ENCODE measurements around the gene GBP6.
"Not testable (repeated sequence)": the region's sequence is repeated elsewhere in the genome, so short reads cannot be mapped to it uniquely, and the experiment has no call there.

Gene GBP6

GRCh38 chr1:89378001-89378400 is 14.1 kb downstream of the GBP6 start:
- DNase-seq, result no peak

DNA sequence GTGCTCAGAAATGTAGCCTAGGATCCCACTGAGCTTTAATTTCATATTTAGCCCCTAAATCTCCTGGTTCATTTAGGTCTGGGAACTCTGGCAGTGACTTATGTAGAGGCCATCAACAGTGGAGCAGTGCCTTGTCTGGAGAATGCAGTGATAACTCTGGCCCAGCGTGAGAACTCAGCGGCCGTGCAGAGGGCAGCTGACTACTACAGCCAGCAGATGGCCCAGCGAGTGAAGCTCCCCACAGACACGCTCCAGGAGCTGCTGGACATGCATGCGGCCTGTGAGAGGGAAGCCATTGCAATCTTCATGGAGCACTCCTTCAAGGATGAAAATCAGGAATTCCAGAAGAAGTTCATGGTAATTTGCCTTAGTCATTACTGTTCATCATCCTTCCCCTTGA is 17.8 kb downstream of the GBP6 start:
- no peak for DNase-seq

GRCh38 chr1:89382479-89382878 is 18.6 kb downstream of the GBP6 start:
- DNase-seq, result no peak

DNA sequence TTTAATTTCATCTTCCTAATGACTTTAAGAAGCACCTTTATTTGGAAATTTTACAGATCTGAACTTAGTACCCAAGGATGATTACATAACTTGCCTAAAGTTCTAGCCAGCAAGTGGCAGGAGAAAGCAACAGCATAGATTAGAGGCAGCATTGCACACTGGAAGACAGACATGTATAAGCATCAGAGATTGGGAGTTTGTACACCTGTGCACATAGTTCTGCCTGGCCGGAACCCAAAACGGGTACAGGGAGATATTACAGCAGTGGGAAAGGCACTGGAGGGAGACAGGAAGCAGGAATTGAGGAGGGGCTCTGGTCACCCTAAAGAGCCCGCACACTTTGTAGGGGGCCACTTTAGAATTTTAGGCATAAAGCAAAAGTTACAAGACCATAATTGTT is 19.3 kb downstream of the GBP6 start:
- DNase-seq, result no peak

DNA sequence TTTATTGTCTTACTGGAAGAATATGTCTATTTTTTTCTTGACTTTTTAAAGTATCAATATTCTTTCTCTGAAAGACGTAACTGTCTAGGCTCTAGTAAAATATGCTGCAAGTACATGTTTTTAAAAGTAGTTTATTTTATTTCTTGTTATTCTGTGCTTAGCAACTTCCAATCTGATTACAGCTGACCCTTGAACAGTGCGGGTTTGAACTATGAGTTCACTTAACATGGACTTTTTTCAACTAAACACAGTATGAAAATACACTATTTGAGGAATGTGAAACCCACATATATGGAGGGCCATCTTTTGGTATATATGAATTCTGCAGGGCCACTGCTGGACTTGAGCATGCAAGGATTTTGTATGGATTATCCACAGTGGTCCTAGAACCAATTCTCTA is 26.8 kb downstream of the GBP6 start:
- no peak for DNase-seq

DNA sequence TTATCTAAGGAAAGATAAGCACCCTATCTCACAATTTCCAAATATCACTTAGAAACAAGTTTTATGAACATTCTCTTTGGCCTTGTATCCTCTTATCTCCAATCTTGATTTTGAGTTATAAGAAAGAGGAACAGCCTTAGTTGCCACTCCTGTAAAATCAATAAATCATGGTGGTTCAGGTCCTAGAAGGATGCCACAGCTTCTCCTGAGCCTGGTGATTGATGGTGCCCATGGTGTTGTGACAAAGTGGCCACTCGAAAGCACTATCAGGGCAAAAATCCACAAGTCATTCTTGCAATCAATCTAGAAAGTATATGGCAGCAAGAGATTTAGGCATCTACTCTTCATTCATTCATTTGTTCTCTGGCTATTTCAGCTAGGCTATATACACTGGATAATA is 27.8 kb downstream of the GBP6 start:
- no peak for DNase-seq

GRCh38 chr1:89394851-89395250 is 31.0 kb downstream of the GBP6 start:
- DNase-seq, result no peak

GRCh38 chr1:89396902-89397301 is 33.0 kb downstream of the GBP6 start:
- DNase-seq, result no peak

- no peak for DNase-seq
Observed at GRCh38 chr1:89405275-89405929, 41.5 kb downstream of the GBP6 start.

DNA sequence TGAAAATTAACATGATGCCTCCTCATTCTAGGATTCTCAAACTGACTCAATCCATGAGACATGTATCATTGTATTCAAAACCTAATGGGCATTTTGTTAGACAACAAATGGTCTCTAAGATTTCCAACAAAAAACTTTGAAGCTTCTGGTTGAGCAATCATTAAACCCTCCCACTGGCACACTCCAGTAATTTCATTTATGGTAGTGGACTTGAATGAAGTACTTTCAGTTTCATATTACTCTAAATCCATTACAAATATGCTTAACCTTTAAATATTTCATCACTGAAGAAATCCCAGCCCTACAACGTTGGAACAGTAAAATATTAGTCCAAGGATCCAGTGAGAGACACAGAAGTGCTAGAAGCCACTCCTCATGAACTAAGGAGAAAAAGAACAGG is 43.5 kb downstream of the GBP6 start:
- no peak for DNase-seq

- not testable (repeated sequence) for DNase-seq
Observed at GRCh38 chr1:89407768-89408167, 43.9 kb downstream of the GBP6 start.

DNA sequence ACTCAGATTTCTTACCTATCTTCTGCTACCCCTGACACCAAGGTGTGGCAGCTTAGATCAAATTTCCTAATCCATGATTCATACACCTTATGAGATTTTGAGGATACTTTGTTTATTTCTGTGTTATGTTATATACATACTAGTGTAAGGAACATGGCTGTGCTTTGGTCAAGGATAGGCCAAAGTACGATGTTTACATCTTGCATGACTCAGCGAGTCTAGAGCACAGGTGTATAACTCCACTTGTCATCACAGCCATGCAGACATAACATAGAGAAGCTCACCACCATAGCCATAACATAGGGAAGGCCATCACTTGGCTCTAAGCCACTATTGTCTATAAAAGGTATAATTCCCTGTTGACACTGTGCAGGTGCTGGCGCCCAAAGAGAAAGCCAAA is 61.2 kb downstream of the GBP6 start:
- DNase-seq, result no peak

- no peak for DNase-seq
Observed at GRCh38 chr1:89429062-89429461, 65.2 kb downstream of the GBP6 start.

DNA sequence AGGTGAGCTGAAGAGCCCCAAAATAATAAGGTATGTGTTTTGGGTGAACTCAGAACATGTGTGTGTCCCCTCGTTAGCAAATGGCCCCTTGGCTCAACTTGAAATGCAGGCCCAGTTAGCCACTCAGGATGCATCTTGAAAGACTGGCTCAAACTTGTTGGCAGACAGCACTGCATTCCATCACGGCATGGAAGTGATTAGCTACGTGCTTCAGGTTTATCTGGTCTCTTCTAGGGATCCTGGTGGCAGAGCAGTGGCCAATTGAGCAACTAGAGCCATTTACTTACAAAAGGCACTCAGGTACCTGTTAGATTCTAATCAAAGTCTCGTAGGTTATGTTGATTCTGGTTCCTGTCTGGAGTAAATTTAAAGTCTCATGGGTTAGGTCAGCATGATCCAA is 65.8 kb downstream of the GBP6 start:
- DNase-seq, result not testable (repeated sequence)

DNA sequence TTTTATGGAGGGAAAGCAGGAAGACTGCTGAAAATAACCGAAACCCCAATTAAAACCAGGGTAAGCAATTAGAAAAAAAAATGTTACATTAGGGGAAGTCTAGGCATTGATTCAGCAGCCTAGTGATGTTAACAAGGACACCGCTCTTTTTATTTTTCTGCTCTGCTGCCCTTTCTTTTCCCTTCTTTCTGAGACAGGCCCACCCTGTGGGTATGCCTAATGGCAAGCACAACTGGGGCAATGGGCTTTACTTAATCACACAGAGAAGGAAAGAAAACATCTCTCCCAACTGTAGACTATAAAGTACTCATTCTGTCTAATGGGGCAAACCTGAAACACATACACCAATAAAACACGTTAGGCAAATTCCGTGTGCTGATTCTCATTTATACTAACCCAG is 69.6 kb downstream of the GBP6 start:
- DNase-seq, result no peak

DNA sequence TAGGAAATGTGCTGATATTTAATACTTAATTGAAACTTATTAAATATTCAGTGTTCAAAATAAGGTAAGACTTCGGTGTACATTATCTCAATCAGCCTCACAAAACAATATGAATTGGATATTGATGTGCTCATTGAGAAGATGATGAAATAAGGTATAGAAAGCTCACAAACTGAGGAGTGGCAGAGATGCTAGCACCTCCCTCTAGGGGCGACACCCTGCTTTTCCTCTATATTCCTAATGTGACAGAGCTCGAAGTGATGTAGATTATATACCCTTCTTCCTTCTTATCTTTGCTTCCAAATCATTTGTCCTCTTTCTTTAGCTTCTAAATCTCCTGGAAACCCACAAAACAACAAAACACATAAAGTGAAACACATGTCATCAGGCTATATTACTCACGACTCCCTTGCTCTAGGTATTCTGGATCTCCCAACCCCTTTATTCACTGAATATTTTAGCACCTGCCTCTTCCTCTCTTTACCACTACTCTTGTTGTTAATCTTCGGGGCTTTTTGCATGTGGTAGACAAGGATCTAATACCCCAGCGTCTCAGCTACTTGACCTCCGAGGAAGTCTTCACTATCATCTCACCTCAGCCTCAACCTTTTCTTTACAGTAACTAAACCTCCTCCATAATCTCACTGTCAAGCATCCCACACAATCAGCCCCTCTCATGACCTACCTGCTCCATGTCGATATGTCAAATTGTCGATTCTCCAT is 70.4 kb downstream of the GBP6 start:
- not testable (repeated sequence) for DNase-seq

Measured in activated CD4-positive, alpha-beta T cell treated with anti-CD3 and anti-CD28 coated beads for 1 hour (primary cell).